Prostate gland (tissue), 2 donors: ENCODE results near the gene PPP1R14C.

ENCODE experiments used
- CTCF ChIP-seq, 4 experiments: fragments of 200-600 bp in 2 of 4; fragments of 450-650 bp in 2 of 4; sonication (generic) in 2 of 4; IDR thresholded peaks; 1 replicate in 3 of 4; 2 replicates in 1 of 4; pipeline ENCODE4 v1.5.1; 2016 to 2019; ENCODE audit warnings: antibody characterized with exemption in 4 of 4, mild to moderate bottlenecking in 2 of 4, moderate library complexity in 2 of 4
- POLR2A ChIP-seq: fragments of 450-650 bp; IDR thresholded peaks from one replicate; pipeline ENCODE4 v1.6.1; 2016; ENCODE audit warnings: antibody characterized with exemption, mild to moderate bottlenecking
- POLR2AphosphoS5 ChIP-seq: sonication (generic); formaldehyde crosslinking; IDR thresholded peaks from one replicate; pipeline ENCODE4 v1.6.1; 2017; ENCODE audit warnings: antibody characterized with exemption

- no peak for TF ChIP-seq CTCF (IDR thresholded peaks at IDR 0.05)
- no peak for TF ChIP-seq POLR2AphosphoS5
- no peak for TF ChIP-seq POLR2A
These were observed 9.2 kb upstream of the PPP1R14C start for GRCh38 chr6:150133686-150134085.
